Stimulated activated CD8-positive, alpha-beta memory T cell treated with anti-CD3 and anti-CD28 coated beads, Interleukin-15, amount 100 ng/mL, for 48 hours (primary cell): ENCODE data around the gene DGKH.

Source experiments
- DNase-seq, 2 donors: peaks; one replicate each; pipeline ENCODE4 v3.0.0-alpha.2; 2020; ENCODE audit warnings: low read depth in 2 of 2

Gene DGKH, protein sequence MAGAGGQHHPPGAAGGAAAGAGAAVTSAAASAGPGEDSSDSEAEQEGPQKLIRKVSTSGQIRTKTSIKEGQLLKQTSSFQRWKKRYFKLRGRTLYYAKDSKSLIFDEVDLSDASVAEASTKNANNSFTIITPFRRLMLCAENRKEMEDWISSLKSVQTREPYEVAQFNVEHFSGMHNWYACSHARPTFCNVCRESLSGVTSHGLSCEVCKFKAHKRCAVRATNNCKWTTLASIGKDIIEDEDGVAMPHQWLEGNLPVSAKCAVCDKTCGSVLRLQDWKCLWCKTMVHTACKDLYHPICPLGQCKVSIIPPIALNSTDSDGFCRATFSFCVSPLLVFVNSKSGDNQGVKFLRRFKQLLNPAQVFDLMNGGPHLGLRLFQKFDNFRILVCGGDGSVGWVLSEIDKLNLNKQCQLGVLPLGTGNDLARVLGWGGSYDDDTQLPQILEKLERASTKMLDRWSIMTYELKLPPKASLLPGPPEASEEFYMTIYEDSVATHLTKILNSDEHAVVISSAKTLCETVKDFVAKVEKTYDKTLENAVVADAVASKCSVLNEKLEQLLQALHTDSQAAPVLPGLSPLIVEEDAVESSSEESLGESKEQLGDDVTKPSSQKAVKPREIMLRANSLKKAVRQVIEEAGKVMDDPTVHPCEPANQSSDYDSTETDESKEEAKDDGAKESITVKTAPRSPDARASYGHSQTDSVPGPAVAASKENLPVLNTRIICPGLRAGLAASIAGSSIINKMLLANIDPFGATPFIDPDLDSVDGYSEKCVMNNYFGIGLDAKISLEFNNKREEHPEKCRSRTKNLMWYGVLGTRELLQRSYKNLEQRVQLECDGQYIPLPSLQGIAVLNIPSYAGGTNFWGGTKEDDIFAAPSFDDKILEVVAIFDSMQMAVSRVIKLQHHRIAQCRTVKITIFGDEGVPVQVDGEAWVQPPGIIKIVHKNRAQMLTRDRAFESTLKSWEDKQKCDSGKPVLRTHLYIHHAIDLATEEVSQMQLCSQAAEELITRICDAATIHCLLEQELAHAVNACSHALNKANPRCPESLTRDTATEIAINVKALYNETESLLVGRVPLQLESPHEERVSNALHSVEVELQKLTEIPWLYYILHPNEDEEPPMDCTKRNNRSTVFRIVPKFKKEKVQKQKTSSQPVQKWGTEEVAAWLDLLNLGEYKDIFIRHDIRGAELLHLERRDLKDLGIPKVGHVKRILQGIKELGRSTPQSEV

DNA sequence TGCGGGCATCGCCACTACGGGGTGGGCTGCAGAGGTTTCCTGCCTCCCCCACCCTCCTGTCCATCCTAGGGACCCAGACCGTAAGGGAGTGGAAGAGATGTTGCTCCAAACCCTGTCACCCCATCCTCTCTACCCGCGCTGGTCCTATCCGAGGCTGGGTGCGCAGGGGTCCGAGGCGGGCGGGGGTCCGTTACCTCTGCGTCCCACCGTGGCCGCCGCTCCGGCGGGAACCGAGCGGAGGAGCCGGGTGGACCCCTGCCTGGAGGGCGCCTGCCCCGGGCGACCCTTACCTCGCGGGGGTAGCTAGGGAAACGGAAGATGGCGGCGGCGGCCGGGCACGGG, at the start of gene DGKH:
Gene DGKH, plus strand, starts transcription at position 307 of the 342 bp plus-strand sequence. CDS start 126 bp downstream, outside the sequence.
- DNase-seq, result no peak

DNA sequence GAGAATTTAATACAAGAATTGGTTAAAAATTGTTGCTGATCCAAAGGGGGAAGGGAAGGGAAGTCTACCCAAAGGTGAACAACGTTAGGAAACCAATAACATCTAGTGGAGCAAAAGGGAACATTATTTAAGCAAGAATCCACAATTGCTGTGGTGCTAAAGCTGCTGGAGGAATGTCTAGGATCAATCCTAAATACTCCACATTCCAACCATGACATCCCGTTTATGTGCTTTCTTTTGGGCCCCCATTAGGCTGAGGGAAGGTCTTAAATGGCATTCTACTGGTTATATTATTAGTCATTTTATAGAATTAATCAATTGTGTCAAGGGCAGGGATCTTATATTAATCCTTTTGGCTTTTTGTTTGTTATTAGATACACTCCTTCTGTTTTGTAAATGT, 47.6 kb upstream of the DGKH start:
- no peak for DNase-seq

DNA sequence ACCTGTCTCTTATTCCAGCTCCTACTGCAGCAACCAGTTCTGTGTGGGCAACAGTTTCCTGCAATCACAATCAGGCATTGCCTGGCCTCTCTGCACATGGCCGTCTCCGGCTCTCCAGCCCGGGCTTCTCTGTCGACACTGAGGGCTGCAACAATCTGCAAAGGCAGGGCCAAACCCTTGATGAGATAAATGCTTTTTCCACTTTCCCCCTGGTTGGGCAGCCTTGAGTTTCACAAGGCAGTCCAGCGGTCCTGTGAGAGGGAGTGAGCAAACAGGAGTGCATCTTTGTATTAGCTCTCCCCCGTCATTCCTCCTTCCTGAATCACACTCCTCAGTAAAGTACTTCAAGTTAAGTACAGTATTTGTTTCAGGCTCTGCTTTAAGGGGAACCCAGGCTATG, 46.9 kb upstream of the DGKH start:
- DNase-seq, result no peak

DNA sequence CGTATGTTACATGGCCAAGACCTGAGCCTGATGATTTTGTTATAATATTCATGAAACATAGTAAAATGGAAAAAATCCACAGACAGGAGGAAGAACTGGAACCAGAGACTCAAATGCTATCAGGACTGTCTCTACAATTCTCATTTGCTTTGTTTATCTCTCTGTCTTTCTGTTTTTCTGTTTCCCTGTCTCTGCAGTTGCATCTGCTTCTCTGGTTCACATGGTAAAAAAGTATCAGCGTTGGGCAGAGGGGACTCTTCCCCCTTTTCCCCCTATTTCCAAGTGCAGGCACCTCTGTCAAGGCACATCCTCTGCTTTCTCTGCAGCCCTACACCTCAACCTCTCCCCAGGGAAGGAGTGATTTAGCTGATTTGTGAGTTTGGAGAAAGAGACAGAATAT, 46.4 kb upstream of the DGKH start:
- DNase-seq, result no peak

DNA sequence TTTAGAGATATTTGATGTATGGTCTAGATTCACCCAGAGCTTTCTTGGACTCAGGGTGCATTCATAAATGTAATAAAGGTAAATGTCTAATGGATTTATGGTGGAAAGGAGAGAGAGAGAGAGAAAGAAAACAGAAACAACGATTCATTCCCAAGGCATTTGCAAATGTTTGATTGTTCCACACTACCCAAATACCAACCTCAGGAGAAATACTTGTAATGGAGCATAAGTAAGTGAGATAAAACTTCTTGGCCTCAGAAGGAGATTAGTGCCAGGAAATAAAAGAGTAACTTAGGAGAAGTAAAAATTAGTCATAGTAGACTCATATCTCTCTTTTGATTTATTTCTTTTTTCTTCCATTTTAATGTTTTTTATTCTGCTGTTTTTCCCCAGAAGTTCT, 40.6 kb upstream of the DGKH start:
- no peak for DNase-seq

DNA sequence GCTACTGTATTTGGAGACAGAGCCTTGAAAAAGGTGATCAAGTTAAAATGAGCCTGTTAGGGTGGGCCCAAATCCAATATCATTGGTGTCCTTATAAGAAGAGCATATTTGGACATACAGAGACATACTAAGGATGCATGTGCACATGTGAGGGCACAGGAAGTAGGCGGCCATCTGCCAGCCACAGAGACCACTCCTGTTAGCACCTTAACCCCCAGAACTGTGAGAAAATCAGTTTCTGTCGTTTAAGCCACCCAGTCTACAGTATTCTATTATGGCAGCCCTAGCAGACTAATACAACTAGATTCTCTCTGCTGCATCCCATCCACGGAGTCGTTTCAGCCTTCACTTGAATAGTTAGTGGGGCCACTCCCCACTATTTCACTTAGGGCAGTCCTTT, 39.4 kb upstream of the DGKH start:
- DNase-seq, result no peak

DNA sequence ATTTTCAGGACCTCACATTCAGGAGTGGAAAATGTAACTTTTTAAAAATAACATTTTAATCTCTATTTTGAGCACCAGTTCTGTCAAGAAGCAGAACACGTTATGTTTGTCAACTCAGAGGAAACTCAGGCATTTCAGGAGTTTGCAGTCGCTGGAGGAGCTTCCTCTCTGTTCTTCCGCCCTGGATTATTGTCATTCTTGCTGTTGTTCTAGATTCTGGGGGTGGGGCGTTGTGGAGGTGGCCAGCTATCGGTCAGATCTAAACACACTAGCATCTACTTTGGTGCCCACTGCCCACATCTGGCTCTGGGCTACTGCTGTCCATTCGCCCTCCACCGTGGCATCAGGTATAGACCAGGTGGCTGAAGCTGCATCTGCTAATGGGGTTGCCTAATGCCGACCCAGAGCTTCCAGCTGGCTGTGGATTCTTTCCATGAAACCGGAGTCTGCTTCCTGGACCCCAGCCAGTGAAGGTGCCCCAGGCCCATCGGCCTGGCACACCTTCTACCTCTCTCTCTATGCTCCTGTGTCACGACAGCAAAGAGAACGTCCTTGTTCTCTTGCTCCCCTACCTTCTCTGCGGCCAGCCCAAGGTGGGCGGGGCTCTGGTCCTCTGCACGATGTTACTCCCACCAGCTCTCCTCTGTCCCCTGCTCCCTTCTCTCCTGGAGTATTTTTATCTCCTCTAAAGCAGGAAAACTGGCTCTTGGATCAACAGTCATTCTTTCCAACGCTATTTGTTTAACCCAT, 36.7 kb upstream of the DGKH start:
- DNase-seq, result no peak

DNA sequence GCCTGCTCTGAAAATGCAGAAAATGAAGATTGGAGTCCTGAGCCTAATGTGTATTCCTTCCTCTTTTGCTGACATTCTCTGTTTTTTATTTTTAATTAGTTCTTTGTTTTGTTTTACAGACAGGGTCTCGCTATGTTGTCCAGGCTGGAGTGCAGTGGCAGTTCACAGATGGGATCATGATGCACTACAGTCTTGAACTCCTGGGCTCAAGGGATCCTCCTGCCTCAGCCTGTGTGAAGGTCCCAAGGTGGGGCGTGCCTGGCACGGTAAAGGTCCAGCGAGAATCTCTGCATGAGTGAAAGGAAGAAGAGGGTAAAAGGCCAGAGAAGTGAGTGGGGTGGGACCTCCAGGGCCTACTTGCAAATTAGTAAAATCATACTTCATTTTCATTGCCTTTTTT, 34.3 kb upstream of the DGKH start:
- no peak for DNase-seq

DNA sequence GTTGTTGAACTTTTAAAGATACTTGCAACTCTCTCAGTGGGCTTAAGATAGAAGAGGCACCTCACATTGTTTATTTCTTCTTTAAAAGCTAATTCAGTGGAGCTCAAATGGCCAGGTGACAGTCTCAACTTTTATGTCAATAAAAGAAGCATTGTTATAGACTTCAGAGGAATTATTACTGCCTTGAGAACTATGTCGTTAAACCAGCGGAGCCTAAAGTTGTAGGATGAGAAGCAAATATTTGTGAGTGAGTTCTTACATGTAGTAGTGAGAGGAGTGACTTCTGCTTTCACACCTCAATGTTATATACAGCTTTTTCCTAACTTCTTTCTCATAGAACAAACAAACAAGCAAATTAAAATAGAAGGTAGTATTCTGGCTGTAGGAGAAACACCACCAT, 31.2 kb upstream of the DGKH start:
- DNase-seq, result no peak

DNA sequence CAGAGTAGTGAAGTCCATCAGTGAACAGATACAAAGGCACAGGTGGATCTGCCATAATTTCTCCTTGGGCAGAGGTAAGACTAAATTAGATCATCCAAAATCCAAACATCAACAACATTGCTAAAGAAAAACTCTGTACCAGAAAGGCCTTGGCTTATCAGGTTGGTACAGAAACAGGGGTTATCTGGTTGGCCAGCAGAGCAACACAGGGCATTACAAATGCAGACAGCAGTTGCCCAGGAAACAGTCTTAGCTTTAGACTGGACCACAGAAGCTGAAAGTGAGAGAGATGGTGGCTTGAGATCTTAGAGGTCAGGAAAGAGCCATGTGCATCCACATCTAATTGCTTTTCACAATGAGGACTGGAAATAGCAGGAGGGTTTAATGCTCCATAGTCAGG, 26.6 kb upstream of the DGKH start:
- DNase-seq, result no peak

DNA sequence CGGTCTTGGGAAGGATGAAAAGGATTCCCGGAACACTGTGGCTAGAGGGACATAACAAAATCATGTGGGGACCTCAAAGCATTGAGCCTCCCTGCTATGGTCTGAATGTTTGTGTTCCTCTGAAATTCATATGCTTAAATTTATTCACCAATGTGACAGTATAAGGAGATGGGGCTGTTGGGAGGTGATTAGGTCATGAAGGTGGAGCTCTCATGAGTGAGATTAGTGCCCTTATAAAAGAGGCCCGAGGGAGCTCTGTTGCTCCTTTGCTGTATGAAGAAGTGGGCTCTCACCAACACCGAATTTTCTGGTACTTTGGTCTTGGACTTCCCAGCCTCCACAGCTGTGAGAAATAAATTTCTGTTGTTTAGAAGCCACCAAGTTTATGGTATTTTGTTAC, 26.1 kb upstream of the DGKH start:
- no peak for DNase-seq

DNA sequence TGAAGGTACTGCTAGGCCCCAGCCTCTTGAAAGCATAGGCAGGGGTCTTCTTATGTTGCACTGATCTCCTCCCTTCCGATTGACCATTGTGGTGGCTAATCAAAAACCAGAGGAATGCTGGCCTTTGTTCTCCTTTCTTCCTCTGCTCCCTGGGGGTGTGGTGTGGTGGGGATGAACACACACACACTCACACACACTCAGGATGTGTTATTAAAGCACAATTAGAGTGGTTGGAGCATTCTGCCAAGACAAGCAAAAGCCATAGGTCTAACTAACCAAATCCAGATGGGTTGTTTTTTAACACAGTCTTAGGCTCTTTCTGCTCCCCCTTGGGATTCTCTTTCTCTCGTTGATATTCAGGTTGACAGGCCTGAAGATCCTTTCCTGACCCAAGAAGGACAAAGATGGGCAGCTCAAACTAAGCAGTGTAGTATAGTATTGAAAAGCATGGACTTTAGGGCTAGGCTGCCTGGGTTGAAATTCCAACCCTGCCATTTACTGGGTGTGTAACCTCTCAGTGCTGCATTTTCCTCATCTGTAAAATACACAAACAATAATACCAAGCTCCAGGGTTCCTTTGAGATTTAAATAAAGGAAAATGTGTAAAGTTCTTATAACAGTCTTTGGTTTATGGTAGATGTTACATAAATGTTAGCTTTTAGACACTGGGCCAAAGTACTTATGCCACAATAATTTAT, 25.5 kb upstream of the DGKH start:
- DNase-seq, result no peak

DNA sequence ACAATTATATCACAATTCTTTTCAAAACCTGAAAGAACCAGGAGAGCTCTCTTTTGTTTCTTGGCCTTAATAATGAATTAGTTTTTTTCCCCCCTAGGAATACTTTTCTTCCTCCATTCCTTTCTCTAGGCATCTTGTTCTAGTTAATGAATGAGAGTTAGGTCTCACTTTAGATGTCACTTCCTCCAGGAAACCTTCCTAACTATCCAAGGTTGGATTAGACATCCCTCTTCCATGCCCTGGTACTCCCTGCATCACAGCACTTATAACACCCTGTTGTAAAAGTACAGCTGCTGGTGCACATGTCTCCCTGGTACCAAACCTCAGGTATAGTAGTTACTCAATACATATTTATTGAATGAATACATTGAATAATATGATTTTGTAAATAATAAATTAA, 21.2 kb upstream of the DGKH start:
- no peak for DNase-seq

DNA sequence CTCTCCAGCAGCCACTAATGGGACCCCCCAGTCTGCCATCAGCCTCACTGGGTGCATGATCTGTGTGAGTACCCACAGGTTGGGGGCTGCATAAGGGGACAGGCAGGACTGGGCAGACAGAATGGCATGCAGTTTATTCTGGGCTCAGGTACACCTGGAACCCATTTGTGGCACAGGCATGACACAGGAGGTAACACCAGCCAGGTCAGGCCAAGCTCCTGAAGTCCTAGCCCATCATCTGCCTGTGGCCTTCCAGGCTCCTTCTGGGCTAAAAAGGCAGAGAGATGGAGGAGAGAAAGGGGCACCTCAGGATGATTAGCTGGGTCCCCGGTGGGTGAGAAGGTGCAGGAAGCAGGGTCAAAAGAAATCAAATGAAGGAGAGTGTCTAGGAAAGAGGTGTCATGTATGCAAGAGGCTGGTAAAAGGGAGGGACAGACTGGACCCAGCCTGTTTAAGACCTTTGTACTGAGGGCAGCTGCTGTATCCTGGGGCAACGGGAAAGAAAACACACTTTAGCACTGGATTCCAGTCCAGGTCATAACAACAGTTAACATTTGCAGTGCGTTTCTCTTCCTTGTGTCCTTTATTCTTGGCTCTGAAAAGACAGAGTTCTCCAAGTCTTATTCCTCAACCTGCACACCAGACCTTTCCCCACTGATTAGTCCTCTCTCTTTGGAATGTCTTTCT, 20.2 kb upstream of the DGKH start:
- DNase-seq, result no peak

DNA sequence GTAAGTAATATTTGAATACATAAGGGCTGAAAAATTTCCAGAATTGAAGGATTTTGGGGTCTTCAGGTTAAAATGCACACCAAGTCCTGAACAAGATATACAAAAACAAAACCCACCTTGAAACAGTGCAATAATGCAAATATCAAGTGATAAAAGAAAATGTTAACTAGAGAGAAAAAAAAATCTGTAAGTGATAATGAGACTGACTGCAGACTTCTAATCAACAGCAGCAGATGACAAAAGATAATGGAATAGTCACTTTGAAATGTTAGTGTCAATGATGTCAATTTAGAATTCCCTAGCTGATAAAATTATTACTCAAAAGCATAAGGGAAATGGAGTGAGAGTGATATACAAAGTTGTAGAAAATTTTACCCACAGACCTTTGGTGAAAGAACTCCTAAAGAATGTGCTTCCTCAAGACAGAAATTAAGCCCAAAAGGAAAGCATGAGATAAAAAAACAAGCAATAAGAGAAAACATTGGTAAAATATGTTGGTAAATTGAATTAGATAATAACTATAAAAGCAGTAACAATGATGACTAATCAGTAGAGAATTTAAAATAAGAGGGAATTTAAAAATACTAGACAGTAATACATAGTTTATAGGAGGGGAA, 12.4 kb upstream of the DGKH start:
- no peak for DNase-seq

DNA sequence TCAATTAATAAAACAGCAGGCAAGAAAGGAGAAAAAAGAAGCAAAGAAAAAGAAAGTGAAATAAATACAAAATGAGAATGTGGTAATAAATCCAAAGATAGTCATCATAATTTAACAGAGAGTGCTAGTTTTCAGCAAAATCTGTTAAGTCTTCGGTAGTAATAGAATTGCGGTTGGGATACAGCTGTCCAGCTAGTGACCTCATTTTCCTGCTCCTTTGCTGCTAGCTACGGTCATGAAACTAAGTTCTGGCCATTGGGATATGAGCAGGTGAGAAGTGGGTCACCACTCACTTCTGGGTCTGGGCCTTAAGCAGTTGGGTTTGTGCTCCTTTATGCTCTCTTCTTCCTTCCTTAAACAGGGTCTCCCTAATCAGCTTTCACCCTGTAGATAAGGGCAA, 11.7 kb upstream of the DGKH start:
- no peak for DNase-seq

DNA sequence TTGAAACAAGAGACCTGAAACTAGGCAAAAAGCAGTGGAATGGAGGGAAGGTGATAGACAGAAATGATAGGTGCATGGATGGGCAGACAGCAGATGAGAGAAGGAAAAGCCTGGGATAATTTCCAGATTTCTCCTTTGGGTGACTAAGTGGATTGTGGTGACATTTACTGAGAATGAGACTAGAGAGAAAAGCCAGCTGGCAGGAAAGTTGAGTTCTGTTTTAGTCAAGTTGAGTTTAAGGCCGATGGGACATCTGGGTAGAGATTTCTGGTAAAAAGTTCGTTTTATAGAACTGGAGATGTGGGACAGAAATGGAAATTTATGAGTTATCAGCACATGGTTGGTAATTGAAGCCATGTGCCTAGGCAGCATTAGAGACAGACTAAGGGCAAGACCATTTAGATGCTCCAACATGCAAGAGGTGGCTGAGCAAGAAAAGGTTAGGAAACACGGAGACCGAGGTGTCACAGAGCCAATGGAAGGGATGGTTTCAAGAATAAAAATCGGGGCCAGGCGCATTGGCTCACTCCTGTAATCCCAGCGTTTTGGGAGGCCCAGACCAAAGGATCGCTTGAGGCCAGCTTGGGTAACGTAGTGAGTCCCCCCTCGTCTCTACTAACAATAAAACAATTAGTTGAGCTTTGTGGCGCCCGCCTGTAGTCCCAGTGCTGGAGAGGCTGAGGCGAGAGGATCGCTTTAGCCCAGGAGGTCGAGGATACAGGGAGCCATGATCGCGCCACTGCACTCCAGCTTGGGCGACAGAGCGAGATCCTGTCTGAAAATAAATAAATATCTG, 9.6 kb upstream of the DGKH start:
- DNase-seq, result no peak

DNA sequence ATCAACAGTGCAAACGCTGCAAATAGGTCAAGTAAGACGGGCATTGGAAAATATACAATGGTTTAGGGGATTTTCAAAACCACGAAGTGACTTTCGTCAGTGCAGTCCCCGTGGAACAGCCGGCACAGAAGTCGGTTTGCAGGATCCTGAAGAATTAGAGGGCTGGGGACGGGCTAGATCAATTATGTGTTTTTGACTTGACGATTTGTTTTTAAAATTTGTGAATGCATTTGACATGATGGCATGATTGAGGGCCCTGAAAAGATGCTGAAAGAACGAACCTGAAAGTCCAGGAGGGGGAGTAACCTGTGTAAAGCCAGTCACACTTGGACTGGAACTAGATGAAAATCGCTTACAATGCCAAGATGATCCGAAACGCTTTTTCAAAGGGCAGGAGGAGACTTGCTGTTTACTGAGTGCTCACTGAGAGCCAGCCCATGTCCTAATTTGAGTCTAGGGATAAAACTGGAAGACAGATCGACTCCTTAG, 8.9 kb upstream of the DGKH start:
- DNase-seq, result no peak
